ENCODE results near the gene PODN.

PODN gene, protein sequence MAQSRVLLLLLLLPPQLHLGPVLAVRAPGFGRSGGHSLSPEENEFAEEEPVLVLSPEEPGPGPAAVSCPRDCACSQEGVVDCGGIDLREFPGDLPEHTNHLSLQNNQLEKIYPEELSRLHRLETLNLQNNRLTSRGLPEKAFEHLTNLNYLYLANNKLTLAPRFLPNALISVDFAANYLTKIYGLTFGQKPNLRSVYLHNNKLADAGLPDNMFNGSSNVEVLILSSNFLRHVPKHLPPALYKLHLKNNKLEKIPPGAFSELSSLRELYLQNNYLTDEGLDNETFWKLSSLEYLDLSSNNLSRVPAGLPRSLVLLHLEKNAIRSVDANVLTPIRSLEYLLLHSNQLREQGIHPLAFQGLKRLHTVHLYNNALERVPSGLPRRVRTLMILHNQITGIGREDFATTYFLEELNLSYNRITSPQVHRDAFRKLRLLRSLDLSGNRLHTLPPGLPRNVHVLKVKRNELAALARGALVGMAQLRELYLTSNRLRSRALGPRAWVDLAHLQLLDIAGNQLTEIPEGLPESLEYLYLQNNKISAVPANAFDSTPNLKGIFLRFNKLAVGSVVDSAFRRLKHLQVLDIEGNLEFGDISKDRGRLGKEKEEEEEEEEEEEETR

DNA sequence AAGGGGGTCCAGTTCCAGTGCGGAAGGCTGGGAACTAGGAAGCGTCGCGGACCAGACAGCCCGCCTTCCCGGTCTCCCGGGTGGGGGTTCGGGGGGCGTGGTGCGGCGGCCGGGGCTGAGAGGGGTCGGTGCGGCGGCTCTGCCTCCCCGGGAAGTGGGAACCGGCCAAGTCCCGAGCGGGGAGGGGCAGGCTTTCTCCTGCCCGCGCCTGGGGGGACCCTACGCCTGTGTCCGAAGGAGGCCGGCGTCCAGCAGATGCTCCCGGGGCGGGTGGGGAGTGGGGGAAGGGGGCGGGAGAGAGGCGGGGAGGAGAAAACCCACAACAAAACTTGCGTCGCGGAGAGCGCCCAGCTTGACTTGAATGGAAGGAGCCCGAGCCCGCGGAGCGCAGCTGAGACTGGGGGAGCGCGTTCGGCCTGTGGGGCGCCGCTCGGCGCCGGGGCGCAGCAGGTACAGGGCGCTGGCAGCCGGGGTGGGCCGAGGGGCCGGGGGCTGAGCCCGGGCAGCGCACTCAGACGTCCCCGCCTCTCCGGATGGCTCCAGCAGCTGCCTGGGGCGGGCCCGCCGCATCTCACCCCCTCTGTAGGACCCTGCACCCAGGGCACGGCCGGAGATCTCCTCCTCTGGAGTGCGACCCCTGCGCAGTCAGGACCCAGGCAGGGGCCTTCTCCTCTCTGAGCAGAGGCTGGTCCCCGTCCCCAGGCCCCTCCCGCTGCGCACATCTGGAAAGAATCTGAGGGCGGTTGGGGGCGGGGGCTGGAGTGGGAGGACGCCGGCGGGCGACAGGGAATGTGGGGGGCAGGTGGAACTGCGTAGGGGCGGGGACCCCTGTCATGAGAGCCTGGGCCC is at the start of gene PODN:
Gene PODN, plus strand, starts transcription at position 355 of the 849 bp plus-strand sequence. CDS start 7,643 bp downstream, outside the sequence.
- DNase-seq: no peak

DNA sequence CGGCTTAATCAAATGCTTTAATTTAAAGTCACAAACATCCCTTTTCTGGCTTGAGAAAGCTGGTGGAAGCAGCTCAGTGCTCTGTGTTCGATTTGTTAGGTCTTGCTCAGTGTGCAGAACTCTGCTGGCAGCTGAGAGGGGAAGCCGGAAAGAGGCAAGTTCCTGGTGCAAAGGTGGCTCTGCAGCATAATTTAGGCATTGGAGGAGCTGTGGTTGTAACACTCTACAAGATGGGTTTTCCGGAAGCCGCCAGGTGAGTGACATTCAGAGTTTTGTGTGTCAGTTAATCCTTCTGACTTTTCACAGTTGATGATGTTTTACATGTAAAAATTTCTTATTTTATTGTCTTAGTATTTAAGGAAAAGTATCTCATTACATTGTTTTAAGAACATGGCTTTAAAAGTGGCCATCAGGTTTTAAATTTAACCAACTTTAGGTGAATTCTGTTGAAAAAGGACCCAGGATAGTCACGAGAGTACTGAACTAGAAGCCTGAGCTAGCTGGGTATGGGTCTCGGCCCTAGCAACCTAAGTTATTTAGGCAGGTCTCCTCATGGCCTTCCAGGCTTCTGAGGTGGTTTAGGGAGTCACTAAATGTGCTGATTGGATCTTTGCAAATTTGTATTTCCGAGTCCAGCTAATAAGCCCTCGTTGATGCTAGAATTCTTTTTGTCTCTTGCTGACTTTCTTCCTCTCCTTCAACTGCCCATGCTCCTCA is 47.1 kb upstream of the PODN start:
- peak; percentile 93 for DNase-seq

DNA sequence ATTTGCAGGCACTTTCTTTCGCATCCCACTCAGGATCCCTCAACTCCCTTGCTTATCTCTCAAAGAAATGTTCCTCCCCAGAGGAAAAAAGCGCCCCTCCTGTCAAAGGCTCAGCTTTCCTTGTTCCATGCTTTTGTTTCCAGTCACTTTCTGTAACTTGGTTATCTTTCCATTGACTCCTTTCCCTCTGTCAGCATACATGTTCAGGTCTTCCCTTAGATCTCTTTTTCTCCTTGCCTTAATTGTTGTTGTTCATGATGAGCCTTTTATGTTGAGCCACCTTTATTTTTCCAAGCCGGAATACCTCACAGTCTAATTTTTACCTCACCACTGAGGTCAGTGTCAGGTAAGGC is 46.5 kb upstream of the PODN start:
- no peak for DNase-seq

DNA sequence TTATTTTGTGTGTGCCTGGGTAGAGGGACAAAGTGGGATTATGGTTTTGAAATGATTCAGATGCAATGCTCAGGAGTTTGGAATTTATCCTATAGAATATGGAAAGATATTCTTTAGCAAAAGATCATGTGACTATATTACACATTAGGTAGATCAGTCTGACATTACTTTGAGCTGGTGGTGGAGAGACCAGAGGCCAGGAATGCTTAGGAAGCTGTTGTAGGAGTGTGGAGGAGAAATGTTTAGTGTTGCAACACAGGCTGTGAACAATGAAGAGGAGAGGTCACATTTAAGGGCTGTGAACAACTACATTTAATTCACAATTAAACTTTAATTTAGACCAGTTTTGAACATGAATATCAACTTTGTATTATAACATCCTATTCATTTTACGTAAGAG is 45.3 kb upstream of the PODN start:
- no peak for DNase-seq

DNA sequence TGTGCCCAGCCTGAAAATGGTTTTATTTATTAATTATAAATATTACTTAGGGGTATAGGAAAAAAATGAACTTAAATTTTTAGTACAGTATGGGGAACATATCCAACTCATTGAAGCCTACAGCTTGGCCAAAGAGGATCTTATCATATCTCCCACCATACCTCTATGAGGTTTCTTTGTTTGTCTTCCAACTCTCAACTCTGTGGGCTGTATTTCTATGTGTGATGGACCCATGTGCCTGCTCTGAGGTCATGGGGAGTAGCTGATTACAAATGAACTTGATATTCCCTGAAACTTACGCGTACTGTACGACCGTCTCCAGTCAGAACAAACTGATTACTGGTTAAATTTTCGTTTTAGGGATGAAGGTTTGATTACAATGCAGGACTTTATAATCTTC is 41.4 kb upstream of the PODN start:
- peak; percentile 19 for DNase-seq

DNA sequence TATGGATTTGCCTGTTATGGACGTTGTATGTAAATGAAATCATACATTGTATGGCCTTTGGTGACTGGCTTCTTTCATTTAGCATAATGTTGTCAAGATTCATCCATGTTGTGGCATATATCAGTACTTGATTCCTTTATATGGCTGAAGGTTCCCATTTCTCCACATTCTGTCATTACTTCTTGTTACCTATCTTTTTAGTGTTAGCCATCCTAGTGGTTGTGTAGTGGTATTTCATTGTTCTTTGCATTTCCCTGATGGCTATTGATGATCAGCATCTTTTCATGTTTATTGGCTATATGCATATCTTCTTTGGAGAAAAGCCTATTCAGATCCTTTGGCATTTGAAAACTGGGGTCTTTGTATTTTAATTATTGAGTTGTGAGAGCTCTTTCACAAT is 39.8 kb upstream of the PODN start:
- DNase-seq: no peak

DNA sequence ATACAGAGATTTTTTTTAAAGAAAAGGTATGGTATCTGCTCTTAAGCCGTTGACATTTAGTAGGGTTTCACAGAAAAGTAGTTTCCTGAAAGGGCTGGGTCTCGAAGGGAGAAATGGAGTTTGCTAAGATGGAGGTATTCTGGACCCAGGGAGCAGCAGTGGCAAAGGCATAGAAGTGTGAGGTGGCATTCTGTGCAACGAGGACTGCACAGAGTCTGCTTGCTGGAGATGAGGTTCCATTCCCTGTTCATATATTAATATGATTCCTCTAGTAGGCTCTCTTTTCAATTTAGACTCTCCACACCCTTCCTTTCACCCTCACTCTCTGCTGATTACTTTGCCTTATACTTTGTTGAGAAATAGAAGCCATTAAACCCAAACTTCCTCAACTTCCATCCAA is 38.5 kb upstream of the PODN start:
- peak; percentile 76 for DNase-seq

DNA sequence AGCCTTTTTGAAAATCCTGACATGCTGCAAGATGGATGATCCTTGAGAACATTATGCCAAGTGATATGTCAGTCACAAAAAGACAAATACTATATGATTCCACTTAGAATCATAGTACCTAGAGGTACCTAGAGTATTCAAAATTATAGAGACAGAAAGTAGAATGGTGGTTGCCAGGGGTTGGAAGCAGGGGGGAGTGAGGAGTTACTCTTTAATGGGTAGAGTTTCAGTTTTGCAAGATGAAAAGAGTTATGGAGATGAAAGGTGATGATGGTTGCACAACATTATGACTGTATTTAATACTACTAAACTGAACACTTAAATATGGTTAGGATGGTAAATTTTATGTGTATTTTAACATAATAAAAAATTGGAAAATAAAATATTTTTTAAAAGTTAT is 37.9 kb upstream of the PODN start:
- DNase-seq: no peak

DNA sequence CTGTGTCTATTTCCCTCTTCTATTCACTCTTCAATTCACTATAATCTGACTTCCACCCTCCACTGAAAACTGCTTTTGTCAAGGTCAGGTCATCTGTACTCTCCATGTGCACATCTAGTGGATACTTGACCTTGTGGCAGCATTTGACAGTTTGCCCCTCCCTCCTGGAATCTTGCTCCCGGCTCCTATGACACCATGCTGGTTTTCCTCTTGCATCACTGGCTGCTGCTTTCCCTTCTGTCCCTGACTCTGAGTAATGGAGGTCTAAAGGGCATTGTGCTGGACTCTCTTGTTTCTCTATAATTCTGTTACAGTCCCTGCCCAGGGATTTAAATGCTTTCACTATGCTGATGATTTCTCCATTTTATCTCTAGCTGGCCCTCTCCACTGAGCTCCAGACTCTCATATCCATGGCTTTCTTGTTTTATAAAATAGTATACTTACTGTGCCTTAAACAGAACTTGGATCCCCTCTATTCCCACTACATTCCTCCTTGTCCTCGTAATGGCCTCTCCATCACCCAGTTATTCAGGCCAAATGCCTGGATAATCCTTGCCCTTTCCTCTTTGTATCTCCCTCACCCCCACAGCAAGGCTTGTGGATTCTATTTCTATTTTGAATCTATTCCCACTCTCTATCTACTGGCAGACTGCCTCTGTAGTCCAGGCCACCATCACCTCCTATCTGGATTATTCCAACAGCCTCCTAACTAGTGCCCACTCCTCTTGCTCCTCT is 36.8 kb upstream of the PODN start:
- DNase-seq: no peak

DNA sequence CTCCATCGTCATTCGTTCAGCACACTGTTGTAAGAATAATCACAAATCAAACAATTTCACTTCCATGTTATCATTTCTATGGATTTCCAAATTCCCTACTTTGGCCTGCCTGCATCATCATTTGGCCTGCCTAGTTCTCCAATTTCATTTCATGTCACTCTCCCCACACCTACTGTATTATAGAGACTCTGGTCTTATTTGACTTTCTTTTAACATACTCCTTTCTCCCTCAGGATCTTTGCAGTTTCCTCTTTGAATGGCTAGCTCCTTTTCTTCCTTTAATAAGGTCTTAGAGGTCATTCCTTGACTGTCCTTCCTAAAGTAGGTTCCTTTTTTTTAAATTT is 36.3 kb upstream of the PODN start:
- no peak for DNase-seq

DNA sequence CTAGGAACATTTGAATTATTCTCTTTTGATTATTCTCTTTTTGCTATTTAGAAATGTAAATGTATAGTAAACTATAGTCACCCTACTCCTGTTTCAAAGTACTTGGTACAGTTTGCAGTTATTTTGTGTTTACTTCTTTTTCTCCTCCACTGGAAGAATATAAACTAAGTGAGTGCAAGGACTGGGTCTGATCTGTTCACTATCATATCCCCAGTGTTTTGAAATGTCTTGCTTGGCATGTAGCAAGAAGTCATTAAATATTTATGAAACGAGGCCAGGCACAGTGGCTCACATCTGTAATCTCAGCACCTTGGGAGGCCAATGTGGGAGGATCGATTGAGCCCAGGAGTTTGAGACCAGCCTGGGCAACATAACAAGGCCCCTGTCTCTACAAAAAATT is 35.8 kb upstream of the PODN start:
- no peak for DNase-seq

DNA sequence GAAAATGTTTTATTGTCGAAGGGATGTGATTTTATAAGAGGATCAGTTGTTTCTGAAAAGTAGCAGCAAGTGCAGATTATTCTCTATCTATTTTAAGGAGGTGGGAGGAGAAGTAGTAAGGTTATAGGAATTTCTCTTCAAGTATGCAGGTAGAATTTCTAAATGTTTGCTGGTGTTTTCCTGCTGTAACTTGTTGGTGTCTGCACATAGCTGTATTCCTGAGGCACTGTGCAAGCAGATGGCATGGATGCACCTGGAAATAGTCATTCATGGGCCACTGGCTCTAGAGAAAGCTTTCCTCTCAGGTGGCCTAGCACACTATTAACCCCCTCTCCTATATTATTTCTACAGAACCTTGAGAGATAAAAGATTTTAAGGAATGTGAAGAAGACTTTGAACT is 30.3 kb upstream of the PODN start:
- DNase-seq: no peak

DNA sequence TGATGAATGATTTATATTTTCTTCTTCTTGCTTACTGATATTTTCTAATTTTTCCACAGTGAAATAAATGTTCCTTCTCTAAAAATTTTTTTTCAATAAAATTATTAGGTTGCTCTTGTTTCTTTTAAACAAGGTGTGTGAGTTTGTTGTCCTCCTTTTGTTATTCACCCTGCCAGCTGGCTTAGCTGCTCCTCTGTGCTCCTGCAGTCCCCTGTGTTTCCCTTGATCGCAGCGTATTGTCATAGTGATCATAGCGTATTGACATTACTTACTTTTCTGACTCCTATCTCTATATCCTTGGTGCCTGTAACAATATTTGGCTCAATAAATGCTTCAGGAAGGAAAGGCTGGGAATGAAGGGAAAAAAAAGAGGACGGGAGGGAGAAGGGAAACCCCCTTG is 24.9 kb upstream of the PODN start:
- DNase-seq: no peak

DNA sequence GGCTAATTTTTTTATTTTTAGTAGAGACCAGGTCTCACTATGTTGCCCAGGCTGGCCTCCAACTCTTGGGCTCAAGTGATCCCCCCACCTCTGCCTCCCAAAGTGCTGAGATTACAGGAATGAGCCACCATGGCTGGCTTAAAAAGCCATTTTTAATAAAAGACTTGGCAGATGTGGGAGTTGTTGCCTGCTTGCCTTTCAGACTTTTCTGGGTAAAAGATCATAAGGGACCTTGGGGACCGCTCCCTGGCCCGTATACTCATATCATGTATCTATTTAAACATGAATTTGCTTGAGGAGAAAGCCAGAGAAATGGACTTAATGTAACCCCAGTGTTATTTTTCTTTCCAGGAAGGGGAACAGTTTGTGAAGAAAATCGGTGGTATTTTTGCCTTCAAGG is 23.4 kb upstream of the PODN start:
- no peak for DNase-seq

DNA sequence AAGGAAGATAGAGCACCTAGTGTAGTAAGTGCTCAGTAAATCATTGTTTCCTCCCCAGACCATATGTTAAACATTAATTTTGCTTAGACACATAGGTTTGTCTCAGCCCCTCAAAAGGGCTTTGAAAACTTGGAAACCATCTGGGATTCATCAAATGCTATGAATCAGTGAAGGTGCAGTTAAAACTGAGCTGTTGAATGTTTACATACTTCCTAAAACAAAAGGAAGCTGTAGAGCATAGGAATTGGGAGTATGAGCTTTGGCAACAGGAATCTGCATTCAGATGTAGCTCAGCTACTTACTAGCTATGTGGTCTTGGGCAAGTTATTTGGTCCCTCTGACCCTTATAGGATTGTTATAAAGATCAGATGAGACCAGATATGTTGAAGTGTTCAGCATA is 18.7 kb upstream of the PODN start:
- no peak for DNase-seq

DNA sequence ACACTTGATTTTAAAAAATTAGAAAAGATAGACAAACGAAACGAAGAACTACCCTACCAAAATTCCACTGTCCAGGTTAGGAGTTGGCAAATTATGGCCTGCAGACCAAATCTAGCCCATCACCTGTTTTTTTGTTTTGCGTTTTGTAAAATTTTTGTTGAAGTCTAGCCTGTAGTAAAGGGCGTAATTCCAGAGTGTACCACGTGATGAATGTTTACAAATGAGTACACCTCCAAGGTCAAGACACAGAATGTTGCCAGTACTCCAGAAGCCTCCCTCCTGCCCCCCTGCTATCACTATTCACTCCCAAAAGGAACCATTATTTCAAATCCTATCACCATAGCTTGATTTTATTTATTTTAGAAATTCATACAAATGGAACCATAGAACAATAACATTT is 17.1 kb upstream of the PODN start:
- no peak for DNase-seq

DNA sequence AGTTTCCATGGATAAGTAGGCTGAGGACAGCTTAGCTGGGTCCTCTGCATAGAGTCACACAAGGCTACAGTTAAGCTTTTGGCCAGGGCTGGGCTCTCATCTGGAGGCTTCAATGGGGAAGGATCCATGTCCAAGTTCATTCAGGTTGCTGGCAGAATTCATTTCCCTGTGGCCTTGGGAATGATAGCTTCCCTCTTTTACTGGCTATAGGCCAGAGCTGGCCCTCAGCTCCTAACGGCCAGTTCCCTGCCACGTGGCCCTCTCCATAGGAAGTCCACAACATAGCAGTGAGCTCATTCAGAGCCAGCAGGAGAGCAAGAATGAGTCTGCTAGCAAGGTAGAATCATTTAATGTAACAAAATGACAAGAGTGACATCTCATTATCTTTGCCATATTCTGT is 15.1 kb upstream of the PODN start:
- DNase-seq: no peak

DNA sequence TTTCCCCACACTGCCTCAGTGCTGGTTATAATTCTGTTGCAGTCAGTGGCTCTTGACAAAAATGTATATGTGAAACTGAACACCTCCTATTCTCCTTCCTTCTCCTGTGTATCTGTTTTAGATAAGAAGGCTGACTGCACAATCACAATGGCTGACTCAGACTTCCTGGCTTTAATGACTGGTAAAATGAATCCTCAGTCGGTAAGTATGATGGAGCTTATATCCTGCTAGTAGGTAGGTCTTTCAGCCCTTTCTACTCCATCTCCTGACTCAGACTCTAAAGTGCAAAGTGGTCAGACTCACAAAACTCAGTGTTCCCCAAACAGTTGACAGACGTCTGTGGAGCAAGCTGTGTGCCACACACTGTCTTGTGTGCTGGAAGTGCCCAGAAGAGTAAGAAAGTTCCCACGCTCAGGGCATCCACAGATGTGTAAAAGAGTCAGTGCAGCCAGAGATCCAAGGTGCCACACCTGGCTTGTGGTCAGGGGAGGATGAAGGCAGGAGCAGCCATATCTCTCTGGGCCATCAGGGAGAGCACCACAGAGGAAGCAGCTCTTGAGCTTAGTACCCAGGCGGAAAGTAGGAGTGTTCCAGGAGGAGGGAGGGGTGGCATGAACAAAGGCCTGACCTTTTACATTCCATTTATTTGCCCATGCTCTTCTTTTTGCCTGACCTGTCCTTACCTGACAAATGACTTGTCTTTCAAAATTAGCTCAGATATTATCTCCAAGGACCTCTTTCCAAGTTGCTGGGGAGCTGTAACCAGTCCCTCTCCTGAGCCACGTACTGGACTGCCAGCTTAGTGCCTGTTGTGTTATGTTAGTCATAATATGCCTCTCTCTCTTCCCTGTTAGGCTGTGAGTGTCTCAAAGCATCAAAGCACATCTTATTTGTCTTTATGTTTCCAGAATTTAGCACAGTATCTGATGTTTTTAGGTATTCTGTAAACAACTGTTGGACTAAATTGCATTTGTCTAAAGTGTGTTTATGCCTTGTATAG is 14.0 kb upstream of the PODN start:
- no peak for DNase-seq

DNA sequence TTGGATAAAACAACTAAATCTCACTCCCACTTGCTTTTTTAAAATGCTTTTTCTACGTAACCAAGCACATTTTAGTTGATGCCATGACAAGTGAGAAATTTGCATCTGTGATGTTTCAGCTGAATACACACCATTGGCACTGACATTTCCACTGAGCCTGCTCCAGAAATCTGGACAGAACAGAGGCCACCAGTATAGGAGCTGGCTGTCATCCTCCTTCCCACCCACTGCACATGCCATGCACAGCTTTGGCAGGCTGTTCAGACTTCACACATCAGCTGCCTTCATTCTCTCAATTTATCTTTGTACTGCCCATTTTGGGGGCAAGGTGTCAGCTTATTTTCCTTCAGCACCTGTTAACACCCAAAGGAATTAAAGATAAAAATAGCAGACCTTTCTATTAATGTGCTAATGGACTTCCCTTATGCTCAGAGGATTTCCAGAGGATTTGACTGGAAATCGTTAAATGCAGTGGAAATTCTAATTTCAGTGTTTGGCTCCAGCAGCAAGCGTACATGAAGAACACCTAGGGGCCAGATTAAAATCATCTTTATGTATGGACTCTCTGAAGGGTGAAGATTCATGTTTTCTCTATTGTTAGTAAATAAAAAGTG is 12.9 kb upstream of the PODN start:
- DNase-seq: no peak

DNA sequence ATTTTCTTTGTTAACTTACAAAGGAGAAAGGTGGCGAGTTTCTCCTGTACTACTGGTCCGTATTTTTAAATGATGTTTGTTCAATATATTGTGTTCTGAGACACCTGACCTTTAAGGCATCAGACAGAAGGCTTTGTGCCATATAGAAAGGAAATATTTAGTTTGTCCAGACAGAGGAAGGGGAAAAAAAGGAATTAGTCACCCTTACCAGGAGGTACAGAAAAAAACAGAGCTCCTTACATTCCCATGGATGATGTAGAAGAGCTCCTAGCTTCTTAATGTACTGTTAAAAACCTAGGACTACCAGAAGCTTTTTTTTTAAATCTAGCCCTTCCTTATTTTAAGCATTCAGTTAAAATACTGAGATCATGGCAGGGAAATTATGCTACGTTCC is 12.4 kb upstream of the PODN start:
- DNase-seq: no peak

DNA sequence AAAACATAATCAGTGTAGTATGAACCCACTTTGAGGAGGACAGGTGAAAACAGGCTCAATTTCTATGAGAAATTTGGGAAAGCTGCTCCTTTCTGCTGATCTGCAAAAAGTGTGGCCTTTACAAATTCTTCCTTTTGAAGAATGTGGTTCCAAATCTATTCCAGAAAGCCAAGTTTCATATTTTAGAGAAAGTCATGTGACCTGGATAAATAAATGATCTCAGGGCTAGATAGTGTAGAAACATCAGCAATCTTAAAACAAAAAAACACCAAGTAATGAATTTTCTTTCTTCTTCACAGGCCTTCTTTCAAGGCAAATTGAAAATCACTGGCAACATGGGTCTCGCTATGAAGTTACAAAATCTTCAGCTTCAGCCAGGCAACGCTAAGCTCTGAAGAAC is 11.7 kb upstream of the PODN start:
- DNase-seq: no peak
